ENCODE data around the gene BCAT1. TPM values are rescaled to one million over a fixed set of nuclear protein-coding genes. Genes with fewer than 3 reads are reported as not detected.

The BCAT1 gene
- total and polyA plus RNA-seq, 2 donors (not counting 3 experiments of a cell fraction or from before 2014, with no cell fraction given) = 21.6 to 267 TPM

DNA sequence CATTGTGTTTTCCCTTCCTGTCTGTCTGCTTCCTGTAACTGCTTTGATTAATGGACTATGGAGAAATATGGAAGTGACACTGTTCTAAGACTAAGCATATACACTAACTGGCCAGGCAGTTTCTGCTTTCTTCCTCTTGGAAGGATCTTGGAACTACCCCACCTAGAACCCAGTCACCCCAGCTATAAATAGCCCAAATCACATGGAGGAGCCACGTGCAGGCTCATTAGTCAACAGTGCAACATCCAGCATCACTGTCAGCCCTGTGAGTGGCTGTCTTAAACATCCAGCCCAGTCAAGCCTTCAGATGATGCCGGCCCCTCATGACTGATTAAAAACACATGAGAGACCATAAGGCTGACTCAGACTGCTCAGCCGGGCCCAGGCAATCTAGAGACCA is 39.2 kb downstream of the BCAT1 start:
- Histone ChIP-seq H3K27ac (ENCODE audit: insufficient read depth, low read depth, low read length) (peak overlapping the region; percentile 71), H2AFZ (ENCODE audit: low read depth, low read length) (no peak overlapping the region), H3K4me1 (ENCODE audit: control insufficient read depth, extremely low read depth, insufficient read depth, low read length) (peaks cover 36% of the 10 kb centered on the region), H3K9me3 (replicated peaks; ENCODE audit: control insufficient read depth, insufficient read depth, low read length) (no peaks in the 10 kb centered on the region), H3K4me3 (replicated peaks in 1 of 3; ENCODE audit: insufficient read depth in 1 of 3, low read depth in 1 of 3, low read length in 3 of 3) (no peak overlapping the region), H3K9ac (replicated peaks; ENCODE audit: extremely low read depth, insufficient read depth, low read length) (no peak overlapping the region), H3K4me2 (ENCODE audit: insufficient read depth, low read length) (no peak overlapping the region), H3K27me3 (ENCODE audit: control insufficient read depth in 2 of 2, insufficient read depth in 2 of 2, low read length in 2 of 2) (no peaks in the 10 kb centered on the region), H3K79me2 (ENCODE audit: control insufficient read depth, insufficient read depth, low read length) (peaks cover 38% of the 10 kb centered on the region), H3K9me1 (replicated peaks; ENCODE audit: control insufficient read depth, extremely low read depth, insufficient read depth, low read length) (no peaks in the 10 kb centered on the region), H4K20me1 (replicated peaks; ENCODE audit: control insufficient read depth, extremely low read depth, insufficient read depth, low read length) (no peaks in the 10 kb centered on the region), H3K36me3 (ENCODE audit: control insufficient read depth in 2 of 2, extremely low read depth in 1 of 2, insufficient read depth in 2 of 2, low read length in 2 of 2) (no peaks in the 10 kb centered on the region)
- POLR2A ChIA-PET = interaction anchor here (1.6 kb wide), 1 partner anchor 37 kb away, joined by 4 read pairs; no protein-coding TSS in a partner anchor
- BruUV-seq (replicated peaks) = no TSS peak
- FAIRE-seq = peak; percentile 95
- dilution Hi-C loops (cut with MboI; ENCODE audit: extremely low pct_ligation_motif_present, low sequenced_read_pairs) = no loop called here
- CTCF ChIA-PET = interaction anchor here (1.3 to 2.0 kb wide), 3 partner anchors 9 to 12 kb away, joined by 5 to 7 read pairs (median 6); no protein-coding TSS in a partner anchor
- intact Hi-C loops (cut with micrococcal nuclease) = loop anchor here (1.0 kb wide), 3 partner anchors 8 to 35 kb away; no protein-coding TSS in a partner anchor
- peak; percentile 13 for TF ChIP-seq POLR2AphosphoS5 (IDR thresholded peaks at IDR 0.05; ENCODE audit: insufficient read depth, low read depth, low read length)
- TF ChIP-seq MYC (IDR thresholded peaks at IDR 0.05; ENCODE audit: low read depth, low read length) = no peak
- TF ChIP-seq, protein P1, sequence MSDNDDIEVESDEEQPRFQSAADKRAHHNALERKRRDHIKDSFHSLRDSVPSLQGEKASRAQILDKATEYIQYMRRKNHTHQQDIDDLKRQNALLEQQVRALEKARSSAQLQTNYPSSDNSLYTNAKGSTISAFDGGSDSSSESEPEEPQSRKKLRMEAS (IDR thresholded peaks at IDR 0.05; ENCODE audit: insufficient read depth, insufficient read length) = peak; percentile 90
- TF ChIP-seq FOS (IDR thresholded peaks at IDR 0.05; ENCODE audit: borderline replicate concordance, insufficient read depth, low read length) = peak; percentile 61
- no peak for TF ChIP-seq GATA2 (IDR thresholded peaks at IDR 0.05; ENCODE audit: insufficient read depth, insufficient read length, low read depth, low read length)
- peak; percentile 52 for TF ChIP-seq JUN (IDR thresholded peaks at IDR 0.05; ENCODE audit: borderline replicate concordance, insufficient read depth, insufficient read length, low read depth)
- DNase-seq (ENCODE audit: low read depth, low spot score) = peak; percentile 86

DNA sequence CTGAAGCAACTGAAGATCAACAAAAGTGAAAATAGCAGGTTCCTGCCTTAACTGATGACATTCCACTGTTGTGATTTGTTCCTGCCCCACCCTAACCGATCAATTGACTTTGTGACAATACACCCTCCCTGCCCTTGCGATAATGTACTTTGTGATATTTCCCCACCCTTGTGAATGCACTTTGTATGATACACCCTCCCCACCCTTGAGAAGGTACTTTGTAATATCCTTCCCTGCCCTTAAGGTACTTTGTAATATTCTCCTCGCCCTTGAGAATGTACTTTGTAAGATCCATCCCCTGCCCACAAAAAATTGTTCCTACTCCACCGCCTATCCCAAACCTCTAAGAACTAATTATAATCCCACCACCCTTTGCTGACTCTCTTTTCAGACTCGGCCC is 41.4 kb downstream of the BCAT1 start:
- Histone ChIP-seq H3K27ac (ENCODE audit: insufficient read depth, low read depth, low read length) (no peak overlapping the region), H3K36me3 (ENCODE audit: control insufficient read depth in 2 of 2, extremely low read depth in 1 of 2, insufficient read depth in 2 of 2, low read length in 2 of 2) (no peaks in the 10 kb centered on the region), H3K9me1 (replicated peaks; ENCODE audit: control insufficient read depth, extremely low read depth, insufficient read depth, low read length) (no peaks in the 10 kb centered on the region), H2AFZ (ENCODE audit: low read depth, low read length) (no peak overlapping the region), H3K79me2 (ENCODE audit: control insufficient read depth, insufficient read depth, low read length) (peaks cover 30% of the 10 kb centered on the region), H3K9ac (replicated peaks; ENCODE audit: extremely low read depth, insufficient read depth, low read length) (no peak overlapping the region), H3K9me3 (replicated peaks; ENCODE audit: control insufficient read depth, insufficient read depth, low read length) (no peaks in the 10 kb centered on the region), H3K4me3 (replicated peaks in 1 of 3; ENCODE audit: insufficient read depth in 1 of 3, low read depth in 1 of 3, low read length in 3 of 3) (no peak overlapping the region), H4K20me1 (replicated peaks; ENCODE audit: control insufficient read depth, extremely low read depth, insufficient read depth, low read length) (no peaks in the 10 kb centered on the region), H3K4me2 (ENCODE audit: insufficient read depth, low read length) (no peak overlapping the region), H3K27me3 (ENCODE audit: control insufficient read depth in 2 of 2, insufficient read depth in 2 of 2, low read length in 2 of 2) (no peaks in the 10 kb centered on the region), H3K4me1 (ENCODE audit: control insufficient read depth, extremely low read depth, insufficient read depth, low read length) (peaks cover 47% of the 10 kb centered on the region)
- dilution Hi-C loops (cut with MboI; ENCODE audit: extremely low pct_ligation_motif_present, low sequenced_read_pairs) = no loop called here
- FAIRE-seq (no peak), DNase-seq (ENCODE audit: low read depth, low spot score) (no peak)
- TF ChIP-seq, protein P1 (IDR thresholded peaks at IDR 0.05; ENCODE audit: insufficient read depth, insufficient read length) = no peak
- TF ChIP-seq POLR2AphosphoS5 (IDR thresholded peaks at IDR 0.05; ENCODE audit: insufficient read depth, low read depth, low read length) (no peak), FOS (IDR thresholded peaks at IDR 0.05; ENCODE audit: borderline replicate concordance, insufficient read depth, low read length) (no peak), EZH2 (IDR thresholded peaks at IDR 0.05; ENCODE audit: borderline replicate concordance, low read depth, low read length, severe bottlenecking) (no peak), GATA2 (IDR thresholded peaks at IDR 0.05; ENCODE audit: insufficient read depth, insufficient read length, low read depth, low read length) (no peak), POLR2A (IDR thresholded peaks at IDR 0.05; ENCODE audit: low read depth, low read length) (no peak), JUN (IDR thresholded peaks at IDR 0.05; ENCODE audit: borderline replicate concordance, insufficient read depth, insufficient read length, low read depth) (no peak), MYC (IDR thresholded peaks at IDR 0.05; ENCODE audit: low read depth, low read length) (no peak)
- TF ChIP-seq, protein P2, sequence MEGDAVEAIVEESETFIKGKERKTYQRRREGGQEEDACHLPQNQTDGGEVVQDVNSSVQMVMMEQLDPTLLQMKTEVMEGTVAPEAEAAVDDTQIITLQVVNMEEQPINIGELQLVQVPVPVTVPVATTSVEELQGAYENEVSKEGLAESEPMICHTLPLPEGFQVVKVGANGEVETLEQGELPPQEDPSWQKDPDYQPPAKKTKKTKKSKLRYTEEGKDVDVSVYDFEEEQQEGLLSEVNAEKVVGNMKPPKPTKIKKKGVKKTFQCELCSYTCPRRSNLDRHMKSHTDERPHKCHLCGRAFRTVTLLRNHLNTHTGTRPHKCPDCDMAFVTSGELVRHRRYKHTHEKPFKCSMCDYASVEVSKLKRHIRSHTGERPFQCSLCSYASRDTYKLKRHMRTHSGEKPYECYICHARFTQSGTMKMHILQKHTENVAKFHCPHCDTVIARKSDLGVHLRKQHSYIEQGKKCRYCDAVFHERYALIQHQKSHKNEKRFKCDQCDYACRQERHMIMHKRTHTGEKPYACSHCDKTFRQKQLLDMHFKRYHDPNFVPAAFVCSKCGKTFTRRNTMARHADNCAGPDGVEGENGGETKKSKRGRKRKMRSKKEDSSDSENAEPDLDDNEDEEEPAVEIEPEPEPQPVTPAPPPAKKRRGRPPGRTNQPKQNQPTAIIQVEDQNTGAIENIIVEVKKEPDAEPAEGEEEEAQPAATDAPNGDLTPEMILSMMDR (IDR thresholded peaks at IDR 0.05; ENCODE audit: extremely low read depth in 1 of 2, insufficient read depth in 1 of 2, low read depth in 1 of 2, low read length in 2 of 2) = no peak
- ChIA-PET POLR2A (no interaction called here), CTCF (interaction anchor here (0.6 kb wide), 1 partner anchor 51 kb away, joined by 5 read pairs; no protein-coding TSS in a partner anchor)
- intact Hi-C loops (cut with micrococcal nuclease) = no loop called here
- no TSS peak for BruUV-seq (replicated peaks)
